OCI-M1 (cell line): Measurements from ENCODE around the gene SMAD3.
"Not testable (repeated sequence)": the region's sequence is repeated elsewhere in the genome, so short reads cannot be mapped to it uniquely, and the experiment has no call there.

Source experiments
- DNase-seq: peaks from one replicate; lab custom pipeline; 2025; lab: John Stamatoyannopoulos, UW

The SMAD3 gene

GRCh38 chr15:67142092-67142766 lies 76.8 kb downstream of the SMAD3 start:
- no peak for DNase-seq

- DNase-seq: no peak
Observed at GRCh38 chr15:67142767-67143100, 77.3 kb downstream of the SMAD3 start.

- DNase-seq: no peak
Observed at GRCh38 chr15:67143646-67144045, 78.2 kb downstream of the SMAD3 start.

DNA sequence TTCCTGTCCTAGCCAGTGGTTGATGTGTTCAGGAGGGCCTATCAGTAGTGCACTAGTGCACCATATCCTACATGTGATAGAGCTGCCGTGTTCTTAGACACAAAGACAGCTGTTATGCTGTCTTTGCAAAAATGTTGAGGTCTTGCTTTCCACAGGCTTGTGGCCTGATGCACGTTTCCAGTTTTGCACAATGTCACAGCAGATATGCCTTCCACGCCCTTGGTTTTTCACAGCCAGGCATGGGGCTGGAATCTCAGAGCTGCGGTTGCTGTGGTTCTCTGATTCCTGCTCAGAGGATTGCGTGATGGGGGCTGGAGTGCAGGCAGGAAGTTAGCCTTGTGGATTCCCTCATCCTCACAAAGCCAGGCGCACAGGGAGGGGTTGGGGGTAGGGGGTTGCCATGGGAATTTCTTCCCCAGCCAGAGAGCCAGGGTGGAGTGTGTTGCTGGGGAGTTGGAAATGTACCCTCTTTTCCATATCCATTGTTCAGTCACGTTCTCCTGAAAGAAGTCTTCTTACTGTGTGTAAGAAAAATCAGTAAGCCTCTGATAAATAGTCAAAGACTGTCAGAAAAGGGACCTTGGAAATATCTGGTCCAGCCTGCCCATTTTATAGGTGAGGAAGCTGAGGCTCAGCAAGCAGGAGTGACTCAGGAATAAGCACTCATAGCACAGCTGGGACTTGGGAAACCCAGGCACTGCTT lies 79.4 kb downstream of the SMAD3 start:
- DNase-seq: no peak

- no peak for DNase-seq
Observed at GRCh38 chr15:67145312-67145610, 79.9 kb downstream of the SMAD3 start.

DNA sequence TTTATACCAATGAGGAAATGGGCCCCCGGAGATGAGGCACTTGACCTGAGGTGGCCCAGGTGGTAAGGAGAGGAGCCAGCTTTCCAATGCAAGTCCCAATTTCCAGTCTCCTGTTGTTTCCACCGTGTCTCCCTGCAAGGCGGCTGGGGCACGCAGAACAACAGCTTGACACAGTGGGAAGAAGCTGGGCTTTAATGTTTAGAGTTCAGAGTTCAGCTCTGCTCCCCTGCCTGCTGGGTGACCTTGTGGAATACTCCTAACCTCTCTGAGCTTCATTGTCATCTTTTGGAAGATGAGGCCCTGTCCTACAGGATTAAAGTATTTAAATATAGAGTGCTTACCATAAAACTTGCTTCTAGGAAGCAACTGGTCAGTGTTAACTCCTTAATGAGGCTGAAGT lies 80.3 kb downstream of the SMAD3 start:
- DNase-seq: no peak

DNA sequence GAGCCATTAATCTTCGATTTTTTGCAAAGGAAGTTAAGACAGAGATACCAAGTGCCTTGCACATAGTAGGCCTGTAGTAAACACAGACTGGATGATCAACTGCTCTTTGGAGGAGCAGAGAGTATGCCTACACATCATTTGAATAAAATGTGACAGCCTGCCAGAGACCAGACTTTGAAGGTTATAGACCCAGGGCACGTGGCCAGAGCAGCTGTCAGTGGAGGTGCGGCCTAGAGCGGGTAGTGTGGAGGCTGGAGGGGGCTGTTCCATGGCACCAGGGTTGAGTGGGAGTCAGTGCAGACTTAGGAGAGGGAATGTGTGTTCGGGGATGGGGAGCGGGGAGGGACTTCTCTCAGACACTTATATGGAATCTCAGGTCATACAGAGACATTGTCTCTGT lies 80.8 kb downstream of the SMAD3 start:
- no peak for DNase-seq

GRCh38 chr15:67146875-67147381 lies 81.5 kb downstream of the SMAD3 start:
- no peak for DNase-seq

- no peak for DNase-seq
Observed at GRCh38 chr15:67147396-67147949, 82.1 kb downstream of the SMAD3 start.

DNA sequence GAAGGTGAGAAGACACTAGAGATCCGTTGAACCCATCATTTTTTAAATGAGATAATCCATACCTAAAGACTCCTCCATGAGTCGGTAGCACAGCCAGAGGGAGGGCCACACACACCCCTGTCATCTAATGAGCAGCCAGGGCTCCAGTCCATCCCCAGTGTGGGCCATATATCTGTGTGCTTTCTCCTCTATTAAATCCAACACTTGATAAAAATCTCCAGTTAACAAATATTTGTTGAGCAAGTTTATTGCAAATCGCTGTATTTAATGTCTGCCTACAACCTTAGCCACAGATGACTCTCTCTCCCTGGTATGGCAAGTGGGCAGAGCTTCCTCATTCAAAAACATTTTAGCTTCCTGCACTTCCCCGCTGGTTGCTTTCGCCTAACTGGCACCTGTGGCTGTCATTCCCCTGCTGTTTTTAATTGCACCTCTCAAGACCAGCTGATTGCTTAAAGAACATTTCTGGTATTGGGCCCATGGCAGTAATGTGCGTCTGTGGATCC lies 82.8 kb downstream of the SMAD3 start:
- DNase-seq: no peak

GRCh38 chr15:67149068-67149772 lies 83.8 kb downstream of the SMAD3 start:
- no peak for DNase-seq

- no peak for DNase-seq
Observed at GRCh38 chr15:67149773-67150022, 84.3 kb downstream of the SMAD3 start.

DNA sequence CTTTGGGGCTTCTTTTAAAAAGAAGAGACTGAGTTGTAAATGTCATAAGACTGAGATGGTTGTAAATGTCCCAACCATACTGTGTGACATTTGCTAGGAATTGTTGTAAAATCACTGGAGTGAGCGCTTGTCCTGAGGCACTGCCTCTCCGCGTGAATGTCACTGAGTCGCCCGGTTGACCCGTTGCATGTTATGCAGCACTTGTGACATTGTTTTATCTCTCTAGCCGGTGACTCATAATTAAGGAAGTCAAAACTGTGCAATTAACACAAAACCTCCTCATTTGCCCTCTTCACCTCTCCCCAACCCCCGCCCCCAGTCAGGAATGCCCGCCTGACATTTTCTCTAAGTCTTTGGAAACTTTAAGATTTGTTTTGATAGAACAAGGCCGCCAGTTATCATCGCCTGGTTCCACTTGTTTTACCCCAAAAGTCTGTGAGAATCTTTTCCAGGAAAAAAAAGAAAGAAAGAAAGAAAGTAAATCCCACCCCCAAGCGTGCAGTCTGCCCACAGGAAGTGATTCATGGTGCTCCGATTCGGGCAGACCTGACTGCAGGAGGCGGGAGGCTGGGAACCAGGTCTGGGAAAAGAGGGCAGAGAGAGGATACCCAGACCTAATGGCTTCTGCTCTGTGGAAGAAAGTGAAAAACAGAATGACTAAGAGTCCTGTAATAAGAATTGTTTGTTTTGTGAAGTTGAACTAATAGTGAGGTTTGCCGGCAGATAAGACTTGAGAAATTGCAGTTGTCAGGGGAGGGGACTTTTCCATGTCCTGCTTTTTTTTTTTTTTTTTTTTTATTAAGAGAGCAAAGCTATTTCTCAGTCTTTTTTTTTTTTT lies 84.8 kb downstream of the SMAD3 start:
- peak; percentile 79 for DNase-seq

DNA sequence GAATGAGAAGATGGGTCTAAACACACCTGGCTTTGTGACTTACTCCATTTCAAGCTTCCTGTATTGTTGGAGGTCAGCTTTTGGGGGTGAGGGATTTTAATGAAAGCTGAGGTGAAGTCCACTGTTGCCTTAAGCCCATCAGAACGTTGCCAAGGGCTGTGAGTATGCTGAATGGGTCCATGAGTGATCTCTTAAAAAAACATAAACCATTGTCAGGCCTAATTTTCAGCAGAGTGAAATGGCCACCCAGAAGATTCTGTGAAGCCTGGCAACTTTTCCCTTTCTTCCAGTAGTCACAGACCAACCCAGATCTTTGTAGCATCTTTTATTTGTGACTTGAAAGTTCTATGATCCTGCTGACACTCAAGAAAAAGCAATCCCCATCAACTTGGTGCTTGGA lies 87.0 kb downstream of the SMAD3 start:
- DNase-seq: no peak

- DNase-seq: not testable (repeated sequence)
Observed at GRCh38 chr15:67153044-67153443, 87.6 kb downstream of the SMAD3 start.

GRCh38 chr15:67154249-67154648 lies 88.8 kb downstream of the SMAD3 start:
- no peak for DNase-seq

- no peak for DNase-seq
Observed at GRCh38 chr15:67156426-67156825, 91.0 kb downstream of the SMAD3 start.

GRCh38 chr15:67156834-67157233 lies 91.4 kb downstream of the SMAD3 start:
- no peak for DNase-seq

DNA sequence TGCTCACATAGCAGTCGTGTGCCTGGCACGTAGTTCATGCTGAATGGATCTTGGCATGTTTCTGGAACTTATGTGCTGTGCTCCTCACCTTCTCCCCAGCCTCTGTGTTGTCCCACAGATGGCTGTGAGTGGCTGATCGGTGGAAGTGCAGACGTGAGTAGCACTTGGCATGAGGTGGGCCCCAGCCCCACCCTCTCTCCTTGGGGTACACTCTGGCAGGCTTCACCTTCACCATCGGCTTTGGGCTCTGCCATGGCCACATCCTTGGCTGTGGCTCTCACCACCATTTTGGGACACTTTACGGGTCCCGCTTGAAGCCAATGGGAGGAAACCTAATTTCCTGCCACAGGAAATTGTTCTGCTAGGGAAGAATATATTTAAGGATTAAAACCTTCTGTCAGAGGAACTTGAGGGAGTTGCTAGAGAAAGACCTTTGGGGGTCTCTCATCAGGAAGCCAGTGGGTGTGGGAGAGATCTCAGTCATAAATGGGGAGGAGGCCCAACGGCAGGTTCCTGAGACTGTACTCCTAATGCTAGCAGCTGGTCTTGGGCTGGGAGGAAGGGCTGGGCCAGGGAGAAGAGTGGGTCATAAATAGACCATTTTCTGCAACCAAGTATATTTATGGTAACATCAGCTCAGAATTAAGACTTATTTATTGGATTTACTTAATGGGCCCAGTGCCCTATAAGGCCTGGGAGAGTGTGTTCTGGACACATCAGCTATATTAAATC lies 92.3 kb downstream of the SMAD3 start:
- no peak for DNase-seq

DNA sequence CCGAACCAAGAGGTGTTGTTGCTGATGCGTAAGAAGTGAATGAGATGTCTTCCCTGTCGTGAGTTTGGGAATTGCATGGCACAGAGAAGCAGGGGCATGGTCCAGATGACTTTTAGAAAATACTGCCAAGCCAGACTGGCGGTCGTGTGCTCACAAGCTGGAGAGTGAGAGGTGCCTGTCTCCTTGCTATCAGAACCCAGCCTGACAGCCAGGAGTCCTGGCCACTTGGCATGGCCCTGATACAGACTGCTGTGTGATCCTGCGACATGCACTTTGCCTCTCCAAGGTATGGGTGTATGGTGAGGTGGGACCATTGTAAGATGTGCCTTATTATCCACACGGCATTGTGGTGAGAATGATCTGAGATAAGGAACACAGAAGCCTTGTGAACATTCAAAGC lies 93.0 kb downstream of the SMAD3 start:
- no peak for DNase-seq

DNA sequence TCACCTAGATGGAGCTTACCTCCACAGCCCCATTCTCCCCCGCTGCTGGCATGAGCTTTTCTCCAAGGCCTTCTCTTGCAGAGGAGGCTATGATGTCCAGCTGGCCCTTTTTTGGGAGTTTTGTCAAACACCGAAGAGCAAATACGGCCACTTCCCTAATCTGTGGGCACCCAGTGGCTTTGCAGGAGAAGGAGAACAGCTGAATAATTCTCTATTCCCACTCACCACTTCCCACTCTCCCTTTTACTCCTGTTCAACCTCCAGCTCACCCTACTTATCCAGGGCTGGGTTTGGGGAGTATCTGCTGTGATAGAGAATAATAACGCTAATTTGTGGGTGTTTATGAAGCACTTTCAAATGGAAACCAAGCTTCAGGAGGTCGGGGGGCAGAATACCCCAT lies 96.0 kb downstream of the SMAD3 start:
- no peak for DNase-seq

GRCh38 chr15:67161881-67162280 lies 96.5 kb downstream of the SMAD3 start:
- DNase-seq: no peak
